NCI-H748 (cell line): ENCODE results near the gene SSX4B.
"Not testable (repeated sequence)": the region's sequence is repeated elsewhere in the genome, so short reads cannot be mapped to it uniquely, and the experiment has no call there.

ENCODE experiments used
- DNase-seq: peaks from one replicate; lab custom pipeline; 2025; ENCODE audit not compliant: unreplicated experiment; lab: John Stamatoyannopoulos, UW

Gene SSX4B, protein sequence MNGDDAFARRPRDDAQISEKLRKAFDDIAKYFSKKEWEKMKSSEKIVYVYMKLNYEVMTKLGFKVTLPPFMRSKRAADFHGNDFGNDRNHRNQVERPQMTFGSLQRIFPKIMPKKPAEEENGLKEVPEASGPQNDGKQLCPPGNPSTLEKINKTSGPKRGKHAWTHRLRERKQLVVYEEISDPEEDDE

DNA sequence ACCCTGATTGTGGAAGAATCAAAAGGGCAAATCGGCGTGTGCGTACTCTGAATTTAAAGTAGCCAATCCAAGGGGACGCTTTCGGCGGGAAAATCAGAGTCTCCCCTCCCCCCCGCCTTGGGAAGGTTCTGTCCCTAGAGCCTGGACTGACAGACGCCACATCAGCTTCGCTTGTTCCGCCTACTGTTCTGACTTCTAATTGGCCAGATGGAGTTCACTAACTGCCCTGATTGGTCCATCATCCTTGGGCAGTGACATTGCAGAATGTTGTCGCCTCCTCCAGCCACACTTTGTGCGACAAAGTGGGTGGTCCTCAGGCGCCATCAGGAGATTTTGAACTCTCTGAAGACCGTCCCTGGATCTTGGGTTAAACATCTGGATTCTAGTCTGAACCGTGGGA, at the start of gene SSX4B:
TSS of gene SSX4B (minus strand) at position 101 of the 400 bp plus-strand sequence. CDS start 588 bp downstream, outside the sequence.
- not testable (repeated sequence) for DNase-seq

DNA sequence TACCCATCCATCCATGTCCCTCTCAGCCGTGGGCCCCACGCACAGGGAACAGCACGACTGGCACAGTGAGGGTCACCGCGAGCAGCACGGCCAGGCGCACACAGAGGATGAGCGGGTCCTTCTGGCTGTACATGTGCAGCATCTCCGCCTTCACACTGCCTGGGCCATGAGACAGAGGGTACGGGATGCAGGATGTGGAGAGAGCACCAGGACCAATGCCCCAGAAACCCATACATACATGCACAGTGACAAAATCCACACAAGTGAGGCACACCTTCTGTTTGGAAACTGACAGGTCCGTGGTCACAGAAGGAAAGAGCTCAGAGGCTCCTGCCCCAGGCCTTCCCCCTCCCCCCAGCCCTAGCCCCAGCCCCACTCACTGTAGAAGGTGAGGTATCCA, 48.8 kb upstream of the SSX4B start:
- no peak for DNase-seq

GRCh38 chrX:48460031-48460430, 48.3 kb upstream of the SSX4B start:
- DNase-seq: no peak

- DNase-seq: no peak
Observed at GRCh38 chrX:48459483-48459882, 47.7 kb upstream of the SSX4B start.

GRCh38 chrX:48458711-48459110, 47.0 kb upstream of the SSX4B start:
- no peak for DNase-seq

DNA sequence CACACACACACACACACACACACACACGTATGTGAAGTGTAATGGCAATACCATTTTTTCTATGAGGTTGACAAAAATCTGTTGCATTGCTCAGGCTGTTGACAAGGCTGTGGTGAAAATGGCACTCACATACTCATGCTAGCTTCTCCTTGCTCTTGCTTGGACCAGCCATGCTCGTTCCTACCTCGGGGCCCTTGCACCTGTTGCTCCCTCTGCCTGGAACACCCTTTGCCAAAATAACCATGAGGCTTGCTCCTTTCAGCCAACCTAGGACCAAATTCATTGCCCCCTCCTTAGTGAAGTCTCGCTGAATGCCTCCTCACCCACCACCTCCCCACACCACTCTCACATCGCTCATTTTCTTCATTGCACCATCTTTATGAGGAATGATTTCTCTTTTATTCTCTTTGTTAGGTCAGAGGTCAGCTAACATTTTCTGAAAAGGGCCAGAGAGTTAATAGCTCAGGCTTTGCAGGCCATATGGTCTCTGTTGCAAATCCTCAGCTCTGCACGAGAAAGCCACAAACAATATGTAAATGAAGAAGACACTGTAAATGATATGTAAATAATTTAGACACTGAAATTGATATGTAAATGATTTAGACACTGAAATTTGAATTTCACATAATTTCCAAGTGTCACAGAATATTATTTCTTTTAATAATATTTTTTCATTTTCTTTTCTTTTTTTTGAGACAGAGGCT, 45.0 kb upstream of the SSX4B start:
- no peak for DNase-seq

DNA sequence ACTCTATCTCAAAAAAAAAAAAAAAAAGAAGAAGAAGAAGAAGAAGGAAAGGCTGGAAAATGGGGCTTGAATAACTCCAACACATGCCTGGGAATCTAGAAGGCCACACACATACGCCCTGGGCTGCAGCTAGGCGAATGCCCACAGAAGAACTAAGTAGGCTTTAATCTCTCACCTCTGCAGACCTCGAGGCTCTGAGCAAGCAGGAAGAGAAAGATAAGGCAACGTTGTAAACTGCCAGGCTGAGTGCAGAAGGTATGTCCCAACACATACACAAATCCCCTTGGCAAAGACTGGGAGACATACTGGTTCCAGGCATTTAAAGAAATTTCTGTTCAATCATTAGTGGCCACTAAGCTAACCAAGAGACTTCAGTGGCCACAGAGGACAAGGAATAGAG, 39.9 kb upstream of the SSX4B start:
- no peak for DNase-seq

DNA sequence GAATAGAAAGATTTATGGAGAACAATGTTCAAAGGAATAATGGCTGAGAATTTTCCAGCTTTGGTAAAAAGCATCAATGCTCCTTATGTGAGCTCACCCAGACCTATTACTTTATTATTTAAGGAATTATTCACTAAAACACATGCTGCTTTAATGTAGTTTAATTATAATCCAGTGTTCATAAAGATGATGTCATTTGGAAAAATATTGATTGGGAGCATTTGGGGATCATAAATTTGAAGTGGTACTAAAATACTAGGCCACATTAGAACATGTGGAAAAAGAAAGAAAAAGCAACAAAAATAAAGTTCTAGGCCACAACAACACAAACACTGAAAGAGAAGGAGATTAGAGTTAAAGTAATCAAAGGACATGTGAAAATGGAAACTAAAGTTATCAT, 38.3 kb upstream of the SSX4B start:
- no peak for DNase-seq

GRCh38 chrX:48447201-48447600, 35.4 kb upstream of the SSX4B start:
- not testable (repeated sequence) for DNase-seq

GRCh38 chrX:48433713-48434112, 22.0 kb upstream of the SSX4B start:
- not testable (repeated sequence) for DNase-seq

DNA sequence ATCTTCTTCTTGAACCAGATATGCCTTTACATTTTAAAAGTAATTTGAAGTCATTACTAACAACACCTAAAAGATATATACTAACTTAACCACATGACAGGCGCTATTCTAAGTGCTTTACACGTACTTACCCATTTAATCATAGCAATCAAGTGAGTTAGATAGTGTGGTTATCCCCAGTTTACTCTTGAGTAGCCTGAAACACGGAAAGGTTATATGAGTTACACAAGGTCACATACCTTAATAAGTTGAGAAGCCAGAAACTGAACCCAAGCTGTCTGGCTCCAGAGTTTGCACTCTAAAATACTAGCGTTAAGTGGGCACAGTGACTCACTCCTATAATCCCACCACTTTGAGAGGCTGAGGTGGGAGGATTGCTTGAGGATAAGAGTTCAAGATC, 18.4 kb upstream of the SSX4B start:
- DNase-seq: not testable (repeated sequence)

DNA sequence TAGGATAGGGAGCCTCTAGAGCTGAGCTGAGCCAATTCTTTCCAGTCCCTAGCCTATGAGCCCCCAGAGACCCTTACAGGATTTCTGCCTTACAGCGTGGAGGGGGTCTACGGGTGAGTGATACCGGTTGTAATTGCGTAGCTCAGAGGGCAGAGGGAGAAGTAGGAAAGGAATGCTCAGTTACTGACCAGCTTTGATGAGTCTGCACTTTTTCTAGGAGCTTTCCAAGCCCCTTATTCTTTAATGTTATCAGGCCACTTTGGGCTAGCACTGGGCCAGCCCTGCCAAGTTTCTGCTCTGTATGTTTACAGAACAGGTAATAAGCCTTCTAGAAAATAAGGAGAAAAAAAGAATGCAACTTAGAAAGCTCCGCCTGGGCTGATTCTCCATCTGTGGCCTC, 17.8 kb upstream of the SSX4B start:
- not testable (repeated sequence) for DNase-seq

DNA sequence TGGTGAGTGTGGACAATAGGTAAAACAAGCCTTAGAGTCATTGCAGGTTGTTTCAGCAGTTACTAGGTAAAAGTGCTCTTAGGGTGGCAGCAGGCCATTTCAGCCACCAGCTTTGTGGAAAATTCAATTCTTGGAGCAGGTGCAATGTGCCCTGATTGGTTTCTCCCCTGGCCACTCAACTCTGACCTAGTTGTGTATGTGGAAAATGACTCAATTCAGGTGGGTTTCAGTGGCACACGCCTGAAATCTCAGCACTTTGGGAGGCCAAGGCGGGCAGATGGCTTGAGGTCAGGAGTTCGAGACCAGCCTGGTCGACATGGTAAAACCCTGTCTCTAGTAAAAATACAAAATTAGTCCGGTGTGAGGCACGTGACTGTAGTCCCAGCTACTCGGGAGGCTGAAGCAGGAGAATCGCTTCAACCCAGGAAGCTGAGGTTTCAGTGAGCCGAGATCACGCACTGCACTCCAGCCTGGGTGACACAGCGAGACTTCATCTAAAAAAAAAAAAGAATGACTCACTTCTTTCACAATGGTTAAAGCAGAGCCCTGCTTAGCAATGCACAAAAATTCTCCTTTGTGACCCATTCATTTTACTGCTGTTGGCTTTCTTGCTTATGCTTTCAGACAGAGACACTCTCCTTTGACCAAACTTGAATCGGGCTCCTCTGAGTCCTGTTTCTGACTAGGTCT, 15.4 kb upstream of the SSX4B start:
- DNase-seq: not testable (repeated sequence)

- not testable (repeated sequence) for DNase-seq
Observed at GRCh38 chrX:48397825-48398224, 13.9 kb downstream of the SSX4B start.

DNA sequence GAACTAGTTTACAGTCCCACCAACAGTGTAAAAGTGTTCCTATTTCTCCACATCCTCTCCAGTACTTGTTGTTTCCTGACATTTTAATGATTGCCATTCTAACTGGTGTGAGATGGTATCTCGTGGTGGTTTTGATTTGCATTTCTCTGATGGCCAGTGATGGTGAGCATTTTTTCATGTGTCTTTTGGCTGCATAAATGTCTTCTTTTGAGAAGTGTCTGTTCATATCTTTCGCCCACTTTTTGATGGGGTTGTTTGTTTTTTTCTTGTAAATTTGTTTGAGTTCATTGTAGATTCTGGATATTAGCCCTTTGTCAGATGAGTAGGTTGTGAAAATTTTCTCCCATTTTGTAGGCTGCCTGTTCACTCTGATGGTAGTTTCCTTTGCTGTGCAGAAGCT, 14.8 kb downstream of the SSX4B start:
- DNase-seq: not testable (repeated sequence)

GRCh38 chrX:48383239-48383638, 28.5 kb downstream of the SSX4B start, which contains the start of gene SSX4:
Gene SSX4 (plus strand): TSS chrX:48383539. CDS start chrX:48384054, 515 bp downstream.
- not testable (repeated sequence) for DNase-seq

GRCh38 chrX:48370408-48370807, 41.4 kb downstream of the SSX4B start:
- DNase-seq: not testable (repeated sequence)

- DNase-seq: not testable (repeated sequence)
Observed at GRCh38 chrX:48367717-48368408, 43.9 kb downstream of the SSX4B start.

- not testable (repeated sequence) for DNase-seq
Observed at GRCh38 chrX:48359281-48359680, 52.5 kb downstream of the SSX4B start.

DNA sequence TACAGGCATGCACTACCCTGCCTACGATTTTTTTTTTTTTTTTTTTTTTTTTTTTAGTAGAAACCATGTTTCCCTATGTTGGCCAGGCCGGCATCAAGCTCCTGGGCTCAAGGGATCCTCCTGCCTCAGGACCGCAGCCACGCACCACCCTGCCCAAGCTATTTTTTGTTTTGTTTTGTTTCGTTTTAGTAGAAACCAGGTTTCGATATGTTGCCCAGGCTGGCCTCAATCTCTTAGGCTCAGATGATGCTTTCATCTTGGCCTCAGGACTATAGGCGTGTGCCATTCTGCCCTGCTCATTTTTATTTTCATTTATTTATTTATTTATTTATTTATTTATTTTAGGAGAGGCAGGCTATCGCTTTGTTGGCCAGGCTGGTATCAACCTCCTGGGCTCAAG, 54.1 kb downstream of the SSX4B start:
- DNase-seq: no peak
